ENCODE results near the gene FBLN2.

GRCh38 chr3:13526626-13526949 lies 22.3 kb upstream of the FBLN2 start:
- no peak for TF ChIP-seq CTCF (conservative IDR thresholded peaks at IDR 0.05; ENCODE audit: low read depth, low read length)
- no peak for TF ChIP-seq EZH2 (IDR thresholded peaks at IDR 0.05; ENCODE audit: low read length, unreplicated experiment)
- TF ChIP-seq EZH2phosphoT487 (IDR thresholded peaks at IDR 0.05; ENCODE audit: borderline replicate concordance, low read length), result no peak

Measured in PC-3 (cell line).